ENCODE results near the gene ANKFY1. TPM values are rescaled to one million over a fixed set of nuclear protein-coding genes. Genes with fewer than 3 reads are reported as not detected.

The ANKFY1 gene
- total RNA-seq, 1 experiment from 2014 or later, result 38.9 TPM

- Histone ChIP-seq H3K4me1 (ENCODE audit: control insufficient read depth in 1 of 2, insufficient read depth in 2 of 2, low read length in 2 of 2) (no peaks in the 10 kb centered on the region), H3K36me3 (ENCODE audit: control insufficient read depth in 1 of 2, insufficient read depth in 2 of 2, low read length in 2 of 2) (peaks cover 5 to 19% of the 10 kb centered on the region in 2 experiments; a peak in 3 of 4 replicates), H3K27me3 (ENCODE audit: insufficient read depth, low read length) (no peaks in the 10 kb centered on the region), H3K79me2 (ENCODE audit: insufficient read depth, low read length) (no peaks in the 10 kb centered on the region), H3K27ac (ENCODE audit: low read depth, low read length) (no peak overlapping the region), H2AFZ (ENCODE audit: low read depth, low read length, poor library complexity, severe bottlenecking) (no peak overlapping the region), H3K9ac (ENCODE audit: low read length) (no peak overlapping the region), H4K20me1 (ENCODE audit: insufficient read depth) (no peaks in the 10 kb centered on the region), H3K9me3 (ENCODE audit: control insufficient read depth in 1 of 2, insufficient read depth in 1 of 2, low read depth in 1 of 2, low read length in 2 of 2) (no peaks in the 10 kb centered on the region), H3K4me3 (replicated peaks in 1 of 2; ENCODE audit: low read depth in 1 of 2, low read length in 2 of 2) (no peak overlapping the region), H3K9me2 (ENCODE audit: insufficient read depth) (no peaks in the 10 kb centered on the region), H3K4me2 (ENCODE audit: low read length) (no peak overlapping the region)
- ATAC-seq, result no peak
- RAD21 ChIA-PET (ENCODE audit: low non-redundant PET in 1 of 2, low total read pairs in 2 of 2, uncharacterized antibody in 2 of 2, unreplicated experiment in 2 of 2), result no interaction called here
- POLR2A ChIA-PET, result no interaction called here
- no TSS peak for BruUV-seq (replicated peaks)
- DNase-seq (ENCODE audit: low read depth, low spot score), result no peak
- CTCF ChIA-PET, result no interaction called here
- intact Hi-C loops (cut with micrococcal nuclease), result no loop called here
- TF ChIP-seq FOSL1 (IDR thresholded peaks at IDR 0.05; ENCODE audit: low read depth) (no peak), EGR1 (IDR thresholded peaks at IDR 0.05; ENCODE audit: low read depth) (no peak), SIN3A (IDR thresholded peaks at IDR 0.05; ENCODE audit: low read depth) (no peak), CTCF (IDR thresholded peaks at IDR 0.05 in 2 of 3, conservative IDR thresholded peaks at IDR 0.05 in 1 of 3; ENCODE audit: borderline replicate concordance in 1 of 3, insufficient read depth in 1 of 3, low read depth in 2 of 3, low read length in 2 of 3) (no peak), CBX3 (IDR thresholded peaks at IDR 0.05; ENCODE audit: low read depth) (no peak), ELF1 (IDR thresholded peaks at IDR 0.05; ENCODE audit: borderline replicate concordance, low read depth) (no peak)
- TF ChIP-seq, protein P1, sequence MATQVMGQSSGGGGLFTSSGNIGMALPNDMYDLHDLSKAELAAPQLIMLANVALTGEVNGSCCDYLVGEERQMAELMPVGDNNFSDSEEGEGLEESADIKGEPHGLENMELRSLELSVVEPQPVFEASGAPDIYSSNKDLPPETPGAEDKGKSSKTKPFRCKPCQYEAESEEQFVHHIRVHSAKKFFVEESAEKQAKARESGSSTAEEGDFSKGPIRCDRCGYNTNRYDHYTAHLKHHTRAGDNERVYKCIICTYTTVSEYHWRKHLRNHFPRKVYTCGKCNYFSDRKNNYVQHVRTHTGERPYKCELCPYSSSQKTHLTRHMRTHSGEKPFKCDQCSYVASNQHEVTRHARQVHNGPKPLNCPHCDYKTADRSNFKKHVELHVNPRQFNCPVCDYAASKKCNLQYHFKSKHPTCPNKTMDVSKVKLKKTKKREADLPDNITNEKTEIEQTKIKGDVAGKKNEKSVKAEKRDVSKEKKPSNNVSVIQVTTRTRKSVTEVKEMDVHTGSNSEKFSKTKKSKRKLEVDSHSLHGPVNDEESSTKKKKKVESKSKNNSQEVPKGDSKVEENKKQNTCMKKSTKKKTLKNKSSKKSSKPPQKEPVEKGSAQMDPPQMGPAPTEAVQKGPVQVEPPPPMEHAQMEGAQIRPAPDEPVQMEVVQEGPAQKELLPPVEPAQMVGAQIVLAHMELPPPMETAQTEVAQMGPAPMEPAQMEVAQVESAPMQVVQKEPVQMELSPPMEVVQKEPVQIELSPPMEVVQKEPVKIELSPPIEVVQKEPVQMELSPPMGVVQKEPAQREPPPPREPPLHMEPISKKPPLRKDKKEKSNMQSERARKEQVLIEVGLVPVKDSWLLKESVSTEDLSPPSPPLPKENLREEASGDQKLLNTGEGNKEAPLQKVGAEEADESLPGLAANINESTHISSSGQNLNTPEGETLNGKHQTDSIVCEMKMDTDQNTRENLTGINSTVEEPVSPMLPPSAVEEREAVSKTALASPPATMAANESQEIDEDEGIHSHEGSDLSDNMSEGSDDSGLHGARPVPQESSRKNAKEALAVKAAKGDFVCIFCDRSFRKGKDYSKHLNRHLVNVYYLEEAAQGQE (IDR thresholded peaks at IDR 0.05; ENCODE audit: low read depth), result no peak
Observed at GRCh38 chr17:4204710-4205173, 59.0 kb downstream of the ANKFY1 start.

Measured in HCT116 (cell line).